Thyroid gland (tissue), 4 donors: ENCODE measurements around the gene WNT7B.

ENCODE experiments used
- CTCF ChIP-seq, 6 experiments: fragments of 200-600 bp in 3 of 6; fragments of 450-650 bp in 3 of 6; sonication (generic) in 3 of 6; IDR thresholded peaks; one replicate each; pipeline ENCODE4 v1.5.1; 2016 to 2019; ENCODE audit warnings: antibody characterized with exemption in 6 of 6, mild to moderate bottlenecking in 2 of 6, inconsistent platforms in 1 of 6, moderate library complexity in 1 of 6
- POLR2A ChIP-seq, 2 donors: fragments of 450-650 bp; IDR thresholded peaks; one replicate each; pipeline ENCODE4 v1.6.1; 2017; ENCODE audit warnings: antibody characterized with exemption in 2 of 2, mild to moderate bottlenecking in 2 of 2, moderate library complexity in 1 of 2

DNA sequence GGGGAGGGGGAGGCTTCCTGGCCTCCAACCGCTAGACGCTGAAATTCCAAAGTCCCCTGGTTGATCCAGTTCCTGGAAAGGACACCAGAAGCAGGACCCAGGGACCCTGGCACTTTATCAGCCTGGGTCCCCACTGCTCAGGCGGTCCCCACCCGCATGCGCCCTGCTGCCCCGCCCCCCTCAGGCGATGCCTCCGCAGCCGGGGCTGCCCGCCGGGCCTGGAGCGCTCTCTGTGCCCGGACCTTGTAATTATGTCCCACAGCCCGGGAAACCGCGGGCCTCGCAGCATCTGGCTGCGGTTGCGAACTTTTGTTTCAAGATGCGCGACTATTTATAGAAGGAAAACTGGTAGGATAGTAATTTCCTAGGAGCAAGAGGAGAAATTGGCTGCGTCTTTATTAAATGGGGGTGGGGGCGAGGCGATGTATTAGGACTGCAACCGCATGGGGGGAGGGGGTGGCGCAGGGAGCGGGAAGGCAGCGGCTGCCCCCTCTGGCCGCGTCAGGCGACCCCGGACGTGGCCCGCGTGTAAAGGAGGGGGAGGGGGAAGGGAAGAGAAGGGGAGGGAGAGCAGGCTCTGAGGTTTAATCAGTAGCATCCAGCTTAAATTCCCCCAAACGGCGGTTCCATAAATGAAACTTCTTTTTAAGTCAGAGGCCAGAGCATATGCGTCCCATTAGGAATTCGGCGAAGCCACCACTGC, 6.1 kb downstream of the WNT7B start:
- TF ChIP-seq CTCF (IDR thresholded peaks at IDR 0.05) (no peak), POLR2A (IDR thresholded peaks at IDR 0.05) (no peak)
